GM18861 (cell line): ENCODE data around the gene ASB5.
A peak's percentile ranks its signal among the peaks of the same experiment; 100 is the strongest.
"Not testable (repeated sequence)": the region's sequence is repeated elsewhere in the genome, so short reads cannot be mapped to it uniquely, and the experiment has no call there.

ENCODE experiments used
- ATAC-seq: cut with Tn5 transposase; IDR thresholded peaks from one replicate; pipeline ENCODE4 v1.9.1; 2021; ENCODE audit not compliant: unreplicated experiment

The ASB5 gene

GRCh38 chr4:176226736-176227135 lies 42.3 kb downstream of the ASB5 start:
- no peak for ATAC-seq

GRCh38 chr4:176223561-176223960 lies 45.5 kb downstream of the ASB5 start:
- no peak for ATAC-seq

- no peak for ATAC-seq
Observed at GRCh38 chr4:176222149-176222548, 46.9 kb downstream of the ASB5 start.

- ATAC-seq, result no peak
Observed at GRCh38 chr4:176217510-176217909, 51.5 kb downstream of the ASB5 start.

DNA sequence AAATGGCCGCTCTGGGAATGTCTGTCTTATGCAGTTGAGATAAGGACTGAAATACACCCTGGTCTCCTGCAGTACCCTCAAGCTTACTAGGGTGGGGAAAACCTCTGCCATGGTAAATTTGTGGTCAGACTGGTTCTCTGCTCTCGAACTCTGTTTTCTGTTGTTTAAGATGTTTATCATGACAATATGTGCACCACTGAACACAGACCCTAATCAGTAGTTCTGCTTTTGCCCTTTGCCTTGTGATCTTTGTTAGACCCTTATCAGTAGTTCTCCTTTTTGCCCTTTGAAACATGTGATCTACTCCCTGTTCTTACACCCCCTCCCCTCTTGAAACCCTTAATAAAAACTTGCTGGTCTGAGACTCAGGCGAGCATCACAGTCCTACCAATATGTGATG lies 56.7 kb downstream of the ASB5 start:
- not testable (repeated sequence) for ATAC-seq

GRCh38 chr4:176210579-176211296 lies 58.3 kb downstream of the ASB5 start:
- ATAC-seq, result no peak

GRCh38 chr4:176210101-176210500 lies 58.9 kb downstream of the ASB5 start:
- no peak for ATAC-seq

DNA sequence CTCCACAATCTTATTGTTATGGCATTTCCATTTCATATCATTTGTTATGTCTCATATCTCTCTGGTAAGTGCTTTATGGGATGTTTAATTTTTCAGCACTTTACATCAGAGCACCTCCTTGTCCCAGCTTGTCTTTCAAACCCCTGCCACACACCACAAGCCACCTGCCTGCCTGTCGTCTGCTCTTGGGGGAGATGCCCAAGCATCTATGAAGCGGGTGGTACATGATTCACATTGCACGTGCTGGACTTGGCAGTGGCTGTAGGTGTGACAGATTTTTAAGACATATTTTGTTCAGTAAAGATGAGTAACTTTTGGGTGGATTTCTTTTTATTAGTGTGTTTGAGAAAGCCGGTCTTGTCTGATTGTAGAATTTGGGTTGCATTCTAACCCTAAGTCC lies 59.5 kb downstream of the ASB5 start:
- no peak for ATAC-seq

DNA sequence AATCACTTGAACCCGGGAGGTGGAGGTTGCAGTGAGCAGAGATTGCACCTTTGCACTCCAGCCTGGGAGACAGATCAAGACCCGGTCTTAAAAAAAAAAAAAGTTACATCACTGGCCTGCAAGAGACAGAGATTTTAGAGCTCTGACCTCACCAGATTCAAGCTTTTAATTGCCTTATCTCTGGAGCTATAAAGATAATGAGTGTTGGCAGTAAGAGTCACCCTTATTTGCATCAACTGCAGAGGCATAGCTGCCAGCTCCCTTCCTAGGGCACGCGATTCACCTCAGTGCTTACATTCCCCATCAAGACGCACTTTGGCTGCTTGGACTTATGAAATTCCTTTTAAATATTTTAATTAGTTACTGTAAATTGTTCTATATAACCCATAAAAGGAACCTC lies 61.2 kb downstream of the ASB5 start:
- ATAC-seq, result no peak

- no peak for ATAC-seq
Observed at GRCh38 chr4:176205299-176205698, 63.7 kb downstream of the ASB5 start.

GRCh38 chr4:176198316-176198903 lies 70.6 kb downstream of the ASB5 start:
- no peak for ATAC-seq

DNA sequence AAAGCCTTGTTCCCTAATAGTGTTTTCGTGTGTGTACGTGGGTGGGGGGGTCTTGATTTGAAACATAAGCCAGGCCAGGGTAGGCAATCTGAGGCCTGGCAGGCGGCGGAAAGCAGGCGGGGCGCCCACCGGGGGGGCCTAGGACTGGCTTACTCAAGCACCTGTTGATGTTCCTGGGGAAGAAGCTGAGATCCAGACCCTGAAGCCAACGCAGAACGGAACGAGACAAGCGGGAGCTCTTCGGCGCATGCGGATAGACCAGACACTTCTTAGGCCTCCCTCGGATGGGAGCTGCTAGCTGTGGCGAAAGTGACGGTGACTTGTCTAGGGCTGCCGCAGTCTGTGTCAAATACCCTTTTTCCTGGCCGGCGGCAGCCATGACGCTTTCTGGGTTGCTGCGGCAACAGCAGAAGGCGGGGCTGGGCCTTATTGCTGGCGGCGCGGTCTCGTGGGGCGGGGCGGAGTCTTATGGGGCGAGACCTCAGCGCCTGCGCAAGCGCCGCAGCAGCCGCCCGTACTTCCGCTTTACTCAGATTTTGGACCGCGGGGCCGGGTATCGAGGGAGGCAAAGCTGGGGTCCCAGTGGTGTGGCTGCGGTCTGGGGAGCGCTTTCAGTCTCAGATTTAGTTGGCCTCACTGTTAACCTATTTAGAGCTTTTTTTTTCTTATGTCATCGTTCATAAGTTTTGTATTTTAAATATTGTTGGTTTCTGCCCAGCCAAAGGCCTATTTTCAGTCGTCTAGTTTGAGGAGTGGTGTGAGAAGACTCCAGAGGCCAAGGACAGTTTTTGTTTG lies 73.6 kb downstream of the ASB5 start, which contains the start of gene SPATA4:
Gene SPATA4, minus strand, starts transcription at position 402 of the 795 bp plus-strand sequence. Its CDS starts 23 bp downstream, at position 379.
- peak; percentile 94 for ATAC-seq

GRCh38 chr4:176193938-176194337 lies 75.1 kb downstream of the ASB5 start:
- ATAC-seq, result no peak

- ATAC-seq, result no peak
Observed at GRCh38 chr4:176193126-176193525, 75.9 kb downstream of the ASB5 start.

- no peak for ATAC-seq
Observed at GRCh38 chr4:176191974-176192373, 77.0 kb downstream of the ASB5 start.

GRCh38 chr4:176189891-176190795 lies 78.9 kb downstream of the ASB5 start:
- ATAC-seq, result no peak

- no peak for ATAC-seq
Observed at GRCh38 chr4:176188654-176189053, 80.4 kb downstream of the ASB5 start.

DNA sequence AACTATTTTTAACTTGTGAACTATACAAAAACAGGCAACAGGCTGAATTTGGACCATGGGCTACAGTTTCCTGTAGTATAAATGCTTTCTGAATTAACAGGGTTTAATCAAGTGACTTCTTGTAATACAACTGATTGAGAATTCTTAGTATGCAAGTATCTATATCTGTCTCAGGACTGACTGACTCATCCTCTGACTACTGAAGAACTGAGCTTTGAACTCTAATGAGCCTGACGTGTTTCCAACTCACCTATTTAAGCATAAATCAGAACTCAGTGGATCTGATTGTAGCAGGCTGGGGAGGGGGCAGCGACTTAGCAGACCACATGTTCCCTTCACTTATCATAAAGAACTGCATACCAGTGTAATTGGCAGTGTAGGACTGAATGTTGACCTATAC lies 81.4 kb downstream of the ASB5 start:
- ATAC-seq, result no peak

DNA sequence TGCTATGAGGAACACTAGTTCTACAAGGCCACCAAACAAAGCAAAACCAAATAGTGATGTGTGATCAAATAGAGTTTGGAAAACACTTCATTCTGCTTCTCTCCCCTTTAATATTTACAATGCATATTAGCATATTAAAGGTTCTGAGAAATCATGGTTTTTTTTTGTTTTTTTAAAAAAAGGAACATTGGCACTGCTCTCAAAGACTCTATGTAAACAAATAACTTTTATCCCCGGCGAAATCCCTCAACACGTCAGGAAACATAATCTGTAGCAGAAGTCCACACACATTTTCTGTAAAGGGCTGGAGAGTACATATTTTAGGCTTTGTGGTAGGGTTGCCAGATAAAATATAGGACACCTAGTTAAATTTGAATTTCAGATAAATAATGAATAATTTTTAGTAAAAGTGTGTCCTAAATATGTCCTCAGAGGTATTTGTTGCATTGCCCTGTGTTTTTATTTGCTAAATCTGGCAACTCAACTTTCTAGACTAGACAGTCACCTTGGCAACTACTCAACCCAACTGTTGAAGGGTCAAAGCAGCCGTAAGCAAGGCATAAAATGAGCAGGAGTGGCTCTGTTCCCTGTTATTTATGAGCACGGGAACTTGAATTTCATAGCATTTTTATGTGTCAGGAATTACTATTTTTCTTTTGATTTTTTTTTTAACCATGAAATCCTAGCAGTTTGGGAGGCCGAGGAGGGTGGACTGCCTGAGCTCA lies 82.2 kb downstream of the ASB5 start:
- ATAC-seq, result no peak

DNA sequence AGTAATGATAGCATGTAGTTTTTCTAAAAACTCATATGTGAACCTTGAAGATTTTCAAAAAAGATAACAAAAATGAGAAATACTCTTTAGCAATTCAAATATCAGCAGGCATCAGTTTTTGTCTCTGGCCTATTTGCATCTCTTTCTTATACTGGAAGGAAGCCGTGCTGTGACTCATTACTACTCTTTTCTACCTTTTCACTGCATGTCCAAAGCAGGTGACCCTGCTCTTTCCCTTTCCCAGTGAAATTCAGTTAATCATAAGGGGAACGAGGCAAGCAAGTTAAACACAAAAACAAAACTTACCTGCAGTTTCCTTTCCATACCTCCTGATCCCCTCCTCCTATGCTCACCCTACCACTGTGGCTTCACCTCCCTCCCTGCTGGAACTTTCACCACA lies 83.0 kb downstream of the ASB5 start:
- ATAC-seq, result no peak
